ENCODE results near the gene TXNDC16. TPM values are rescaled to one million over a fixed set of nuclear protein-coding genes. Genes with fewer than 3 reads are reported as not detected.
"Not testable (repeated sequence)": the region's sequence is repeated elsewhere in the genome, so short reads cannot be mapped to it uniquely, and the experiment has no call there.

Gene TXNDC16
- polyA plus RNA-seq, 2 of the 4 experiments (the other 2 are of a cell fraction), result 1.4 to 3.0 TPM

- TF ChIP-seq REST (IDR thresholded peaks at IDR 0.05) (no peak), CEBPB (IDR thresholded peaks at IDR 0.05) (no peak)
These were observed 23.6 kb upstream of the TXNDC16 start (continued) for GRCh38 chr14:52575858-52576257.

GRCh38 chr14:52568454-52568853 lies 16.1 kb upstream of the TXNDC16 start:
- POLR2A ChIA-PET; H3K4me1 ChIP-seq; ATAC-seq; FAIRE-seq; H3K4me3 ChIP-seq; H3K27ac ChIP-seq; H3K4me2 ChIP-seq; DNase-seq (ENCODE audit: low read depth in 1 of 2, low spot score in 1 of 2): not testable (repeated sequence)
- CTCF ChIA-PET, result interaction anchor here (0.8 kb wide), 1 partner anchor 18 kb away, joined by 3 read pairs; no protein-coding TSS in a partner anchor
- 34% methylated on average over 7 of the region's 7 CpGs for WGBS (ENCODE audit: missing lambda C conversion rate)
- H3K9me3 ChIP-seq, result peaks cover 32% of the 10 kb centered on the region

GRCh38 chr14:52563120-52563519 lies 10.8 kb upstream of the TXNDC16 start:
- peak; percentile 38 to 62; a peak in 2 of 6 replicates for ATAC-seq
- FAIRE-seq, result no peak
- Histone ChIP-seq H3K9me3 (peaks cover 3% of the 10 kb centered on the region; the same call in 1 of the 3 replicates), H3K4me3 (no peak overlapping the region), H3K4me2 (no peak overlapping the region), H3K4me1 (no peaks in the 10 kb centered on the region), H3K27ac (no peak overlapping the region)
- POLR2A ChIA-PET, result interaction anchor here (1.7 kb wide), 1 partner anchor 11 kb away, joined by 7 read pairs; the partner anchor contains the start of genes GPR137C and TXNDC16
- WGBS (ENCODE audit: missing lambda C conversion rate), result 4% methylated on average over 2 of the region's 2 CpGs
- DNase-seq (ENCODE audit: low read depth in 1 of 2, low spot score in 1 of 2), result no peak
- TF ChIP-seq NPAS2 (CRISPR knock-in tag; IDR thresholded peaks at IDR 0.05; ENCODE audit: borderline replicate concordance) (no peak), FOSL2 (IDR thresholded peaks at IDR 0.05) (no peak), FOSL2 (CRISPR knock-in tag; IDR thresholded peaks at IDR 0.05) (peak; percentile 56; the same call in 1 of the 2 replicates), ZNF302 (CRISPR knock-in tag; IDR thresholded peaks at IDR 0.05) (no peak), TP53 (CRISPR knock-in tag; IDR thresholded peaks at IDR 0.05) (no peak), FOXS1 (CRISPR knock-in tag; IDR thresholded peaks at IDR 0.05) (no peak), CBX8 (IDR thresholded peaks at IDR 0.05) (no peak), RARB (CRISPR knock-in tag; IDR thresholded peaks at IDR 0.05) (no peak)
- CTCF ChIA-PET, result interaction anchor here (0.6 to 1.8 kb wide), 2 partner anchors 11 to 18 kb away, joined by 3 to 8 read pairs; partner anchors contain the start of genes GPR137C and TXNDC16

- Histone ChIP-seq H3K9me3 (peaks cover 7% of the 10 kb centered on the region; the same call in 2 of the 3 replicates), H3K4me3 (no peak overlapping the region), H3K4me2 (no peak overlapping the region), H3K4me1 (peaks cover under 1% of the 10 kb centered on the region; the same call in 2 of the 3 replicates), H3K27ac (no peak overlapping the region)
- TF ChIP-seq CHD4 (IDR thresholded peaks at IDR 0.05; ENCODE audit: borderline replicate concordance) (no peak), MAZ (IDR thresholded peaks at IDR 0.05; ENCODE audit: borderline replicate concordance, low read depth, low read length) (no peak), HOXA7 (CRISPR knock-in tag; IDR thresholded peaks at IDR 0.05) (no peak), FOSL2 (IDR thresholded peaks at IDR 0.05) (no peak), FOSL2 (CRISPR knock-in tag; IDR thresholded peaks at IDR 0.05) (no peak), USF2 (IDR thresholded peaks at IDR 0.05) (no peak), POLR2AphosphoS2 (conservative IDR thresholded peaks at IDR 0.05; ENCODE audit: low read length) (no peak), NPAS2 (CRISPR knock-in tag; IDR thresholded peaks at IDR 0.05; ENCODE audit: borderline replicate concordance) (no peak), MAX (IDR thresholded peaks at IDR 0.05) (no peak), CBX2 (IDR thresholded peaks at IDR 0.05; ENCODE audit: borderline replicate concordance, low read depth) (no peak), HOXB5 (CRISPR knock-in tag; IDR thresholded peaks at IDR 0.05) (no peak), ZFP36 (IDR thresholded peaks at IDR 0.05; ENCODE audit: borderline replicate concordance, partially characterized antibody) (no peak), ZC3H11A (IDR thresholded peaks at IDR 0.05) (no peak), RARB (CRISPR knock-in tag; IDR thresholded peaks at IDR 0.05) (no peak), ESRRA (IDR thresholded peaks at IDR 0.05; ENCODE audit: borderline replicate concordance, low read length) (no peak)
- 47% methylated on average over 2 of the region's 2 CpGs for WGBS (ENCODE audit: missing lambda C conversion rate)
- ChIA-PET CTCF (no interaction called here), POLR2A (no interaction called here)
- ATAC-seq (no peak), DNase-seq (ENCODE audit: low read depth in 1 of 2, low spot score in 1 of 2) (no peak), FAIRE-seq (no peak)
These were observed 6.4 kb upstream of the TXNDC16 start for GRCh38 chr14:52558688-52559087.

All from A549 (cell line).